ENCODE data around the gene BCORL1.

DNA sequence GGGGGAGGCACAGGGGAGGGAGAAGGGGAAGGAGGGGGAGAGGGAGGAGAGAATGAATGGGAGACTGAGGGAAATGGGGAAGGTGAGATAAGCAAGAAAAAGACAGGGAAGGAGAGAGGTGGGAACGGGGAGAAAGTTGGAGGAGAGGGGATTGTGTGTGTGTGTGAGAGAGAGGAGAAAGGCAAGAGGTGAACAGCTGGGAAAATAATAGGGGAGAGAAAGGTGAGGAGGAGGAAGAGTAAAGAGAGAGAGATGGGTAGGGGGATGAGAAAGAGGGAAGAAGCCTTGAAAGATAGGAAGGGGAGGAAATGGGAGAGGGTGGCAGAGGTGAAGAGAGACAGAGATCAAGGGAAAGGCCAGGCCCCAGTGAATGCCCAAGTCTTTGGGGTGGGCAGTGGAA is 20.1 kb downstream of the BCORL1 start:
- TF ChIP-seq, protein P1, sequence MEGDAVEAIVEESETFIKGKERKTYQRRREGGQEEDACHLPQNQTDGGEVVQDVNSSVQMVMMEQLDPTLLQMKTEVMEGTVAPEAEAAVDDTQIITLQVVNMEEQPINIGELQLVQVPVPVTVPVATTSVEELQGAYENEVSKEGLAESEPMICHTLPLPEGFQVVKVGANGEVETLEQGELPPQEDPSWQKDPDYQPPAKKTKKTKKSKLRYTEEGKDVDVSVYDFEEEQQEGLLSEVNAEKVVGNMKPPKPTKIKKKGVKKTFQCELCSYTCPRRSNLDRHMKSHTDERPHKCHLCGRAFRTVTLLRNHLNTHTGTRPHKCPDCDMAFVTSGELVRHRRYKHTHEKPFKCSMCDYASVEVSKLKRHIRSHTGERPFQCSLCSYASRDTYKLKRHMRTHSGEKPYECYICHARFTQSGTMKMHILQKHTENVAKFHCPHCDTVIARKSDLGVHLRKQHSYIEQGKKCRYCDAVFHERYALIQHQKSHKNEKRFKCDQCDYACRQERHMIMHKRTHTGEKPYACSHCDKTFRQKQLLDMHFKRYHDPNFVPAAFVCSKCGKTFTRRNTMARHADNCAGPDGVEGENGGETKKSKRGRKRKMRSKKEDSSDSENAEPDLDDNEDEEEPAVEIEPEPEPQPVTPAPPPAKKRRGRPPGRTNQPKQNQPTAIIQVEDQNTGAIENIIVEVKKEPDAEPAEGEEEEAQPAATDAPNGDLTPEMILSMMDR (conservative IDR thresholded peaks at IDR 0.05 in 1 of 2, IDR thresholded peaks at IDR 0.05 in 1 of 2; ENCODE audit: low read depth in 1 of 2, low read length in 2 of 2) = no peak
- no peak for TF ChIP-seq EZH2 (IDR thresholded peaks at IDR 0.05; ENCODE audit: low read length, missing control alignments)

Data from fibroblast of lung (primary cell).